HL-60 (cell line): ENCODE measurements around the gene EFHC1.

Experiments
- DNase-seq, 2 experiments: peaks; one replicate each; pipeline ENCODE4 v3.0.0-alpha.2; 2010 to 2020; ENCODE audit warnings: low read depth in 1 of 2, low spot score in 1 of 2
- H3K27ac ChIP-seq: fragments of 250-450 bp; sonication (Bioruptor Pico); replicated peaks from 2 replicates; pipeline ENCODE4 v1.5.1; 2020; ENCODE audit warnings: mild to moderate bottlenecking, moderate library complexity
- H3K27me3 ChIP-seq: fragments of 250-450 bp; sonication (Bioruptor Pico); 2 replicates; pipeline ENCODE4 v1.5.1; 2021; ENCODE audit warnings: mild to moderate bottlenecking, moderate library complexity; ENCODE audit not compliant: insufficient read depth, poor library complexity, severe bottlenecking
- H3K4me3 ChIP-seq: replicated peaks from 2 replicates; pipeline ENCODE4 v1.5.1; 2011; ENCODE audit warnings: mild to moderate bottlenecking, control low read depth, low read length; ENCODE audit not compliant: insufficient read depth
- CTCF ChIP-seq: IDR thresholded peaks from one replicate; pipeline ENCODE4 v1.5.1; 2011; ENCODE audit warnings: low read length, control low read depth, inconsistent platforms; ENCODE audit not compliant: insufficient read depth
- GABPA ChIP-seq: IDR thresholded peaks from 2 replicates; pipeline ENCODE4 v1.6.1; 2012; ENCODE audit warnings: low read depth
- POLR2AphosphoS5 ChIP-seq: IDR thresholded peaks from 2 replicates; pipeline ENCODE4 v1.6.1; 2012; ENCODE audit warnings: low read depth
- REST ChIP-seq: IDR thresholded peaks from 2 replicates; pipeline ENCODE4 v1.6.1; 2012; ENCODE audit warnings: low read depth; ENCODE audit not compliant: insufficient replicate concordance
- SPI1 ChIP-seq: IDR thresholded peaks from 2 replicates; pipeline ENCODE4 v1.6.1; 2012; ENCODE audit warnings: low read depth, mild to moderate bottlenecking, borderline replicate concordance

EFHC1 gene

GRCh38 chr6:52516269-52516668, 96.1 kb downstream of the EFHC1 start:
- TF ChIP-seq GABPA: no peak
- TF ChIP-seq SPI1: no peak
- no peak for TF ChIP-seq POLR2AphosphoS5
- TF ChIP-seq REST: peak; percentile 67
- no peak for DNase-seq
- no peak overlapping the region for H3K27ac ChIP-seq
- no peaks in the 10 kb centered on the region for H3K27me3 ChIP-seq
- no peak overlapping the region for H3K4me3 ChIP-seq

- TF ChIP-seq REST (no peak), POLR2AphosphoS5 (no peak), SPI1 (no peak), GABPA (no peak), CTCF (no peak)
- Histone ChIP-seq H3K4me3 (no peak overlapping the region), H3K27me3 (no peaks in the 10 kb centered on the region), H3K27ac (no peak overlapping the region)
- DNase-seq: no peak
Observed at GRCh38 chr6:52516943-52517342, 96.8 kb downstream of the EFHC1 start.

GRCh38 chr6:52517502-52518278, 97.5 kb downstream of the EFHC1 start:
- H3K27me3 ChIP-seq: no peaks in the 10 kb centered on the region
- TF ChIP-seq REST: no peak
- no peak for TF ChIP-seq POLR2AphosphoS5
- no peak for TF ChIP-seq GABPA
- TF ChIP-seq SPI1: no peak
- TF ChIP-seq CTCF: no peak
- DNase-seq: no peak
- no peak overlapping the region for H3K4me3 ChIP-seq
- H3K27ac ChIP-seq: no peak overlapping the region
